H1 (cell line): ENCODE results near the gene GUCY1B1. TPM values are rescaled to one million over a fixed set of nuclear protein-coding genes. Genes with fewer than 3 reads are reported as not detected.
A peak's percentile ranks its signal among the peaks of the same experiment; 100 is the strongest.

Source experiments
- ASH2L ChIP-seq: fragments of 200-600, 300-600 bp; sonication (generic); IDR thresholded peaks from one replicate; pipeline ENCODE4 v1.7.1; 2017; ENCODE audit warnings: low read length
- CHD2 ChIP-seq: IDR thresholded peaks from 2 replicates; pipeline ENCODE4 v1.6.1; 2012; ENCODE audit warnings: low read length, improper control_type of control experiment
- CREB1 ChIP-seq: IDR thresholded peaks from 2 replicates; pipeline ENCODE4 v1.6.1; 2012; ENCODE audit warnings: inconsistent platforms
- CTCF ChIP-seq, 3 experiments: IDR thresholded peaks; 1 replicate in 2 of 3; 2 replicates in 1 of 3; pipeline versions ENCODE4 v1.5.1 to v1.6.1; 2011; ENCODE audit warnings: low read length in 3 of 3, mild to moderate bottlenecking in 3 of 3, inconsistent platforms in 2 of 3, low read depth in 1 of 3, moderate library complexity in 1 of 3; ENCODE audit not compliant: insufficient read depth in 1 of 3; ENCODE audit errors: control extremely low read depth in 1 of 3
- EGR1 ChIP-seq: IDR thresholded peaks from 2 replicates; pipeline ENCODE4 v1.6.1; 2011; ENCODE audit warnings: low read depth, low read length, borderline replicate concordance
- HDAC6 ChIP-seq: IDR thresholded peaks from one replicate; pipeline ENCODE4 v1.7.1; 2012; ENCODE audit warnings: low read depth, mild to moderate bottlenecking, inconsistent platforms, low read length, moderate library complexity
- JUND ChIP-seq: IDR thresholded peaks from 2 replicates; pipeline ENCODE4 v1.6.1; 2011; ENCODE audit warnings: mild to moderate bottlenecking, improper control_type of control experiment, low read length
- KDM1A ChIP-seq: fragments of 200-600, 300-600 bp; sonication (generic); IDR thresholded peaks from 2 replicates; pipeline ENCODE4 v1.7.1; 2016; ENCODE audit warnings: mild to moderate bottlenecking, low read length, borderline replicate concordance
- MAFK ChIP-seq: IDR thresholded peaks from 2 replicates; pipeline ENCODE4 v1.6.1; 2012; ENCODE audit warnings: low read depth, mild to moderate bottlenecking, improper control_type of control experiment, low read length
- NANOG ChIP-seq: IDR thresholded peaks from 2 replicates; pipeline ENCODE4 v1.6.1; 2011; ENCODE audit warnings: low read length, low read depth, mild to moderate bottlenecking, inconsistent platforms; ENCODE audit not compliant: insufficient read depth, poor library complexity, severe bottlenecking
- POU5F1 ChIP-seq: IDR thresholded peaks from 2 replicates; pipeline ENCODE4 v1.6.1; 2011; ENCODE audit warnings: low read depth, mild to moderate bottlenecking, low read length, moderate library complexity
- RXRA ChIP-seq: IDR thresholded peaks from 2 replicates; pipeline ENCODE4 v1.6.1; 2011; ENCODE audit warnings: low read depth, mild to moderate bottlenecking, low read length, moderate library complexity; ENCODE audit not compliant: insufficient read depth
- SAP30 ChIP-seq: fragments of 300-600 bp; sonication (generic); IDR thresholded peaks from 2 replicates; pipeline ENCODE4 v1.7.1; 2012; ENCODE audit warnings: low read length, moderate library complexity, mild to moderate bottlenecking, inconsistent platforms; ENCODE audit not compliant: insufficient read depth, insufficient replicate concordance
- SP1 ChIP-seq: IDR thresholded peaks from 2 replicates; pipeline ENCODE4 v1.6.1; 2011; ENCODE audit warnings: low read depth, low read length
- SRF ChIP-seq: IDR thresholded peaks from 2 replicates; pipeline ENCODE4 v1.6.1; 2011; ENCODE audit warnings: mild to moderate bottlenecking, low read depth, low read length, moderate library complexity
- TCF12 ChIP-seq: IDR thresholded peaks from 2 replicates; pipeline ENCODE4 v1.6.1; 2011; ENCODE audit warnings: low read depth, mild to moderate bottlenecking, low read length
- TEAD4 ChIP-seq: IDR thresholded peaks from 2 replicates; pipeline ENCODE4 v1.6.1; 2012; ENCODE audit warnings: low read depth, low read length, inconsistent platforms, mixed read lengths
- YY1 ChIP-seq: IDR thresholded peaks from 2 replicates; pipeline ENCODE4 v1.6.1; 2011; ENCODE audit warnings: low read depth, mild to moderate bottlenecking, low read length
- polyA plus RNA-seq, 7 experiments: library from polyadenylated mRNA; depleted of rRNA in 3 of 7; stranded (reverse) in 5 of 7; unstranded in 2 of 7; fragments of >200 nt in 5 of 7; fragments of 200-250 nt in 2 of 7; gene quantifications; 1 replicate in 5 of 7; 2 replicates in 1 of 7; 4 replicates in 1 of 7; pipeline versions ENCODE4 v1.2.1 to v1.2.3, GENCODE V29; 2011 to 2013; ENCODE audit warnings: missing spikeins in 2 of 7, mixed read lengths in 2 of 7
- total RNA-seq: library from RNA; stranded (reverse); fragmentation: NEBNext Ultra II Directional; extraction: Animal tissue kit (Norgen Biotek cat#: 25700); gene quantifications from 2 replicates; pipeline ENCODE4 v1.2.1, GENCODE V29; 2021
- TF ChIP-seq, protein P1 (sequence below): IDR thresholded peaks from 2 replicates; pipeline ENCODE4 v1.6.1; 2012; ENCODE audit warnings: inconsistent platforms
- TF ChIP-seq, protein P2 (sequence below): IDR thresholded peaks from 2 replicates; pipeline ENCODE4 v1.6.1; 2011; ENCODE audit warnings: low read length, improper control_type of control experiment

Gene GUCY1B1
- total and polyA plus RNA-seq, 2 of the 8 experiments (the other 6 are each of a cell fraction or from before 2014, with no cell fraction given), result 1.5 to 2.9 TPM

DNA sequence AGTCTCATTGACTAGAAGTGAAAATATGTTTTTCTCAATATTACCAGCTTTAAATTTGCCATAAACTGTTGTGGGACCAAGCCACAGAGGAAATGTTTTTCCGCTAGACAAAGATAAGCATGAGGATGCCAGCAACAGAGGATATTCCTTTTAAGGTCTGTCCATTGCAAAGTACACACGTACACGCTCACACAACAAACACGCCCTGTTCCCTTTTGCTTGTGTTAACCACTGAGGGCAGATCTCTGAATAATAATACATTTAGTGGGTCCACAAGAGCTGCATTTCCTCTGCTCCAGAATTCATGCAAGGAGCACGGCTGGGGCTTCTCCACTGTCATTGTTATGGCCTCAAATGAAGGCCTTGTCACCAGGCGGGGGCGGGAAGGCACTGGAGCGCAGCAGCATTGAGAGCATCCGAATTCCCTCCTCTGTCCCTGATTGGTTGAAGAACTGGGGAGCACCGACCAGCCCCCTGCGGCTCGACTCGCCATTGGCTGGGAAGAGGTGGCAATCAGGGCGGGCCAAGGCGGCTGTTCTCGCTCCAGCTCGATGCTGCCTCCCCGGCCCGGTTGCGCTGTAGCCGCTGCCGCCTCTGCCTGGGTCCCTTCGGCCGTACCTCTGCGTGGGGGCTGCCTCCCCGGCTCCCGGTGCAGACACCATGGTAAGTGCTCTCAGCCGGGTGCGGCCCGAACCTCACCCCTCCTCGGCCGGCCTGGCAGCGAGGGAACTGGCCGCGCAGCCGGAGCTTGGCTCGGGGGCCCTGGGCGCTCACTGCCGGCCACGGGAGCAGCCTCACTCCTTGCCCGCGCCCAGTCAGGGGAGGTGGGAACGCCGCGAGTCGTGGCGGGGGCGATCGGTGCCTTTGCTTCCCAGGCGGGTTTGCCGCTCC, at the start of gene GUCY1B1 (continued):
- TF ChIP-seq CTCF (IDR thresholded peaks at IDR 0.05; ENCODE audit: control extremely low read depth in 1 of 3, insufficient read depth in 1 of 3, low read depth in 1 of 3, low read length in 3 of 3) (peak; percentile 20 to 44 (median 40)), SRF (no peak), POU5F1 (no peak), CREB1 (peak; percentile 60), ASH2L (peak; percentile 65), HDAC6 (no peak), SP1 (peak; percentile 92), MAFK (no peak), NANOG (no peak), TEAD4 (no peak; the same call in 1 of the 2 replicates), SAP30 (no peak), KDM1A (no peak), CHD2 (peak; percentile 83), TCF12 (no peak), YY1 (no peak), EGR1 (peak; percentile 79), RXRA (no peak), JUND (no peak)
- TF ChIP-seq, protein P1, sequence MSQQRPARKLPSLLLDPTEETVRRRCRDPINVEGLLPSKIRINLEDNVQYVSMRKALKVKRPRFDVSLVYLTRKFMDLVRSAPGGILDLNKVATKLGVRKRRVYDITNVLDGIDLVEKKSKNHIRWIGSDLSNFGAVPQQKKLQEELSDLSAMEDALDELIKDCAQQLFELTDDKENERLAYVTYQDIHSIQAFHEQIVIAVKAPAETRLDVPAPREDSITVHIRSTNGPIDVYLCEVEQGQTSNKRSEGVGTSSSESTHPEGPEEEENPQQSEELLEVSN, result peak; percentile 99
- TF ChIP-seq, protein P2, sequence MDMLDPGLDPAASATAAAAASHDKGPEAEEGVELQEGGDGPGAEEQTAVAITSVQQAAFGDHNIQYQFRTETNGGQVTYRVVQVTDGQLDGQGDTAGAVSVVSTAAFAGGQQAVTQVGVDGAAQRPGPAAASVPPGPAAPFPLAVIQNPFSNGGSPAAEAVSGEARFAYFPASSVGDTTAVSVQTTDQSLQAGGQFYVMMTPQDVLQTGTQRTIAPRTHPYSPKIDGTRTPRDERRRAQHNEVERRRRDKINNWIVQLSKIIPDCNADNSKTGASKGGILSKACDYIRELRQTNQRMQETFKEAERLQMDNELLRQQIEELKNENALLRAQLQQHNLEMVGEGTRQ, result no peak
